ENCODE measurements around the gene FOS. TPM values are rescaled to one million over a fixed set of nuclear protein-coding genes. Genes with fewer than 3 reads are reported as not detected.

FOS gene
- total RNA-seq (100 to 1,000 TPM in 5 of 9 donors, 10 to 100 TPM in 4; 47.9 to 393 (median 140) TPM), polyA plus RNA-seq (100 to 1,000 TPM in 2 of 3 donors, 10 to 100 TPM in 1; 63.2 to 129 (median 107) TPM)
- long read RNA-seq, donor 1, transcript FOS-201 (4 exons, 2,158 nt), result major isoform, 11 of 22 reads
- long read RNA-seq, donor 1, partial matches to known transcripts, result 0 of 22 reads
- long read RNA-seq, donor 1, other reads (novel, unspliced or antisense), result 0 of 22 reads
- long read RNA-seq, donor 2, transcript FOS-208 (3 exons, 1,496 nt), result minor isoform, 15 of 176 reads
- long read RNA-seq, donor 2, transcript FOS-206 (2 exons, 1,280 nt), result minor isoform, 8 of 176 reads
- long read RNA-seq, donor 2, transcript FOS-201 (4 exons, 2,158 nt), result major isoform, 46 of 176 reads
- long read RNA-seq, donor 2, transcript FOS-205 (3 exons, 629 nt), result minor isoform, 5 of 176 reads
- long read RNA-seq, donor 2, partial matches to known transcripts, result 98 of 176 reads
- long read RNA-seq, donor 2, other reads (novel, unspliced or antisense), result 0 of 176 reads
- long read RNA-seq, donor 3, transcript FOS-201 (4 exons, 2,158 nt), result major isoform, 9 of 23 reads
- long read RNA-seq, donor 3, transcript FOS-208 (3 exons, 1,496 nt), result minor isoform, 6 of 23 reads
- long read RNA-seq, donor 3, partial matches to known transcripts, result 0 of 23 reads
- long read RNA-seq, donor 3, other reads (novel, unspliced or antisense), result 0 of 23 reads
- long read RNA-seq, donor 4, partial matches to known transcripts, result 0 of 8 reads
- long read RNA-seq, donor 4, other reads (novel, unspliced or antisense), result 3 of 8 reads
- long read RNA-seq, donor 5, transcript FOS-208 (3 exons, 1,496 nt), result minor isoform, 6 of 169 reads
- long read RNA-seq, donor 5, transcript FOS-206 (2 exons, 1,280 nt), result minor isoform, 5 of 169 reads
- long read RNA-seq, donor 5, transcript FOS-201 (4 exons, 2,158 nt), result major isoform, 142 of 169 reads
- long read RNA-seq, donor 5, partial matches to known transcripts, result 0 of 169 reads
- long read RNA-seq, donor 5, other reads (novel, unspliced or antisense), result 16 of 169 reads
- long read RNA-seq, donor 6, transcript FOS-201 (4 exons, 2,158 nt), result major isoform, 28 of 44 reads
- long read RNA-seq, donor 6, partial matches to known transcripts, result 0 of 44 reads
- long read RNA-seq, donor 6, other reads (novel, unspliced or antisense), result 14 of 44 reads
- long read RNA-seq, donor 7, partial matches to known transcripts, result 0 of 2 reads
- long read RNA-seq, donor 7, other reads (novel, unspliced or antisense), result 0 of 2 reads
- long read RNA-seq, donor 8, transcript FOS-201 (4 exons, 2,158 nt), result major isoform, 12 of 15 reads
- long read RNA-seq, donor 8, partial matches to known transcripts, result 0 of 15 reads
- long read RNA-seq, donor 8, other reads (novel, unspliced or antisense), result 0 of 15 reads
- long read RNA-seq, donor 9, transcript FOS-201 (4 exons, 2,158 nt), result major isoform, 5 of 40 reads
- long read RNA-seq, donor 9, partial matches to known transcripts, result 33 of 40 reads
- long read RNA-seq, donor 9, other reads (novel, unspliced or antisense), result 0 of 40 reads
- long read RNA-seq, donor 10, transcript FOS-201 (4 exons, 2,158 nt), result major isoform, 5 of 7 reads
- long read RNA-seq, donor 10, partial matches to known transcripts, result 0 of 7 reads
- long read RNA-seq, donor 10, other reads (novel, unspliced or antisense), result 0 of 7 reads

- peak within 1 kb of the TSS; percentile 50 to 99 (median 86) for H3K4me3 ChIP-seq
- WGBS, 4 donors, result 0% methylated on average over 19 to 69 of the region's 69 CpGs
- H3K36me3 ChIP-seq (replicated peaks in 1 of 2), result peaks cover 0 to 29% of the 10 kb centered on the region in 2 donors
- DNase-seq, result peak; percentile 94 to 98 (median 96)
- no peaks in the 10 kb centered on the region for H3K27me3 ChIP-seq
- H3K9me3 ChIP-seq (replicated peaks in 1 of 3), result no peaks in the 10 kb centered on the region
- intact Hi-C loops (cut with DNase I), result loop anchor here in 1 of 2 donors (10.0 kb wide), 1 partner anchor 134 kb away; no protein-coding TSS in a partner anchor
- peaks cover 18 to 30% of the 10 kb centered on the region in 2 donors for H3K4me1 ChIP-seq (replicated peaks in 1 of 2)
- TF ChIP-seq CTCF (IDR thresholded peaks at IDR 0.05) (peak in 2 of 6 experiments; percentile 8 to 28), POLR2A (IDR thresholded peaks at IDR 0.05) (peak; percentile 99 to 100)
- peak within 1 kb of the TSS; percentile 97 to 99 (median 99) for H3K27ac ChIP-seq
Observed at GRCh38 chr14:75278422-75279152, at the start of gene FOS. FOS (plus strand) TSS chr14:75278828; CDS start chr14:75278983, 155 bp downstream.

GRCh38 chr14:75229661-75230139 lies 48.9 kb upstream of the FOS start:
- no peaks in the 10 kb centered on the region for H3K27me3 ChIP-seq
- H3K9me3 ChIP-seq (replicated peaks in 1 of 3), result no peaks in the 10 kb centered on the region
- H3K27ac ChIP-seq, result no peak overlapping the region
- no peak for DNase-seq
- H3K36me3 ChIP-seq (replicated peaks in 1 of 2), result no peaks in the 10 kb centered on the region
- 83 to 98% (median 89%) methylated on average over 4 of the region's 4 CpGs for WGBS, 4 donors
- intact Hi-C loops (cut with DNase I), result no loop called here
- no peaks in the 10 kb centered on the region for H3K4me1 ChIP-seq (replicated peaks in 1 of 2)
- H3K4me3 ChIP-seq, result no peak overlapping the region
- TF ChIP-seq POLR2A (IDR thresholded peaks at IDR 0.05), result no peak
- no peak for TF ChIP-seq CTCF (IDR thresholded peaks at IDR 0.05)

DNA sequence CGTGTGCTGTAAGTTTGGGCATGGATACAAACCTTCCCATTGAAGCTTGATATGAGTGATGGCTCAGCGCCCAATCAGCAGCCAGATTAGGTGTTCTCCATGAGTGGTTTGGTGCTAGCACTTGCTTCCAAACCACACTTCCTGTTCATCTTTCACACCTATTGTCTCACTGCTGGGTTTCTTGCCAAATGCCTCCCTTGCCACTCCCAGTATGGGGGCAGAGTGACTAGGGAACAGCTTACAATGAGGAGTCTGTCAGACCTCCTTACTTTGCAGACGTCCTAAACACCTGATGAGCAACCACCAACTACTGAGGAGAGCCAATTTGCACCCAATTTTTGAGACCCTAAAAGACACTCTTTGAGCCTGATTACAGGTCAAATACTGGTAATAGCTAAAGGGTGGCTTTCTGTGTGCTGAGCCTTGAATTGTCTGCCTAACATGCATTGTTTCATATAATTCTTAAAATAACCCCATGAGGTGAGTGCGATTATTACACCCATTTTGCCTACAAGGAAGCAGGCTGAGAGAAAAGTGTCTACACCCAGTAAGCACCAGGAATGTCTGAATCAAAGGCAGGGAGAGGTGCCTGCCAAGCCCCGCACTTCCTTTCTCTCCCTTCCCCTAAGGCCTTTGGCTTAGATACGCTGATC lies 48.4 kb upstream of the FOS start:
- intact Hi-C loops (cut with DNase I), result no loop called here
- H3K9me3 ChIP-seq (replicated peaks in 1 of 3), result no peaks in the 10 kb centered on the region
- no peaks in the 10 kb centered on the region for H3K27me3 ChIP-seq
- no peak overlapping the region for H3K4me3 ChIP-seq
- H3K27ac ChIP-seq, result no peak overlapping the region
- H3K4me1 ChIP-seq (replicated peaks in 1 of 2), result no peaks in the 10 kb centered on the region
- DNase-seq, result peak in 1 of 7 donors; percentile 11
- TF ChIP-seq POLR2A (IDR thresholded peaks at IDR 0.05) (no peak), CTCF (IDR thresholded peaks at IDR 0.05) (peak in 2 of 6 experiments; percentile 25 to 27)
- WGBS, 4 donors, result 71 to 80% (median 79%) methylated on average over 6 of the region's 6 CpGs
- no peaks in the 10 kb centered on the region for H3K36me3 ChIP-seq (replicated peaks in 1 of 2)
